Left forelimb (tissue), 1 donor: ENCODE results near the gene FRK.
"Not testable (repeated sequence)": the region's sequence is repeated elsewhere in the genome, so short reads cannot be mapped to it uniquely, and the experiment has no call there.

Experiments used
- DNase-seq: peaks from one replicate; pipeline ENCODE4 v3.0.0-alpha.2; 2018; ENCODE audit warnings: low spot score

The FRK gene

GRCh38 chr6:115945306-115945705, 115.4 kb downstream of the FRK start:
- DNase-seq, result no peak

- not testable (repeated sequence) for DNase-seq
Measured at GRCh38 chr6:115944829-115945228, 115.9 kb downstream of the FRK start.

- DNase-seq, result not testable (repeated sequence)
Measured at GRCh38 chr6:115937502-115937901, 123.2 kb downstream of the FRK start.

- DNase-seq, result no peak
Measured at GRCh38 chr6:115935361-115935760, 125.3 kb downstream of the FRK start.

GRCh38 chr6:115934829-115935228, 125.9 kb downstream of the FRK start:
- DNase-seq, result no peak

GRCh38 chr6:115934145-115934544, 126.5 kb downstream of the FRK start:
- no peak for DNase-seq

- DNase-seq, result no peak
Measured at GRCh38 chr6:115932481-115932880, 128.2 kb downstream of the FRK start.

GRCh38 chr6:115928000-115928399, 132.7 kb downstream of the FRK start:
- DNase-seq, result not testable (repeated sequence)

GRCh38 chr6:115922971-115923370, 137.7 kb downstream of the FRK start:
- no peak for DNase-seq

- no peak for DNase-seq
Measured at GRCh38 chr6:115914098-115914497, 146.6 kb downstream of the FRK start.

- DNase-seq, result no peak
Measured at GRCh38 chr6:115909923-115910546, 150.7 kb downstream of the FRK start.

- no peak for DNase-seq
Measured at GRCh38 chr6:115908906-115909559, 151.7 kb downstream of the FRK start.

- no peak for DNase-seq
Measured at GRCh38 chr6:115905471-115905870, 155.2 kb downstream of the FRK start.

GRCh38 chr6:115902436-115902835, 158.3 kb downstream of the FRK start:
- no peak for DNase-seq

GRCh38 chr6:115901896-115902295, 158.8 kb downstream of the FRK start:
- DNase-seq, result no peak

- no peak for DNase-seq
Measured at GRCh38 chr6:115899730-115900282, 160.9 kb downstream of the FRK start.

GRCh38 chr6:115898246-115898645, 162.4 kb downstream of the FRK start:
- DNase-seq, result no peak

GRCh38 chr6:115896538-115897129, 164.1 kb downstream of the FRK start:
- no peak for DNase-seq

GRCh38 chr6:115894426-115894992, 166.2 kb downstream of the FRK start:
- no peak for DNase-seq

- no peak for DNase-seq
Measured at GRCh38 chr6:115891750-115892149, 168.9 kb downstream of the FRK start.

- no peak for DNase-seq
Measured at GRCh38 chr6:115891111-115891669, 169.5 kb downstream of the FRK start.

- DNase-seq, result no peak
Measured at GRCh38 chr6:115890238-115890637, 170.5 kb downstream of the FRK start.
